Trophoblast cell (in vitro differentiated cells and primary cell): ENCODE results near the gene BSN.

Experiments
- DNase-seq, 2 donors: peaks; one replicate each; pipeline ENCODE4 v3.0.0-alpha.2; 2016
- H2AFZ ChIP-seq: 2 replicates; pipeline ENCODE4 v1.6.1; 2013; ENCODE audit warnings: low read length, moderate library complexity, mild to moderate bottlenecking; ENCODE audit not compliant: insufficient read depth, poor library complexity
- H2AK5ac ChIP-seq: 2 replicates; pipeline ENCODE4 v1.6.1; 2013; ENCODE audit warnings: mild to moderate bottlenecking, low read length
- H2BK120ac ChIP-seq: 2 replicates; pipeline ENCODE4 v1.6.1; 2013; ENCODE audit warnings: low read length, mild to moderate bottlenecking, moderate library complexity; ENCODE audit not compliant: insufficient read depth, poor library complexity
- H2BK12ac ChIP-seq: 2 replicates; pipeline ENCODE4 v1.6.1; 2013; ENCODE audit warnings: mild to moderate bottlenecking, low read length, moderate library complexity
- H2BK5ac ChIP-seq: 2 replicates; pipeline ENCODE4 v1.6.1; 2013; ENCODE audit warnings: low read length, low read depth, moderate library complexity, mild to moderate bottlenecking; ENCODE audit not compliant: poor library complexity
- H3K14ac ChIP-seq: 2 replicates; pipeline ENCODE4 v1.6.1; 2013; ENCODE audit warnings: mild to moderate bottlenecking, low read length
- H3K18ac ChIP-seq: 2 replicates; pipeline ENCODE4 v1.6.1; 2013; ENCODE audit warnings: mild to moderate bottlenecking, low read length
- H3K23ac ChIP-seq: 2 replicates; pipeline ENCODE4 v1.6.1; 2013; ENCODE audit warnings: low read length
- H3K27ac ChIP-seq: 2 replicates; pipeline ENCODE4 v1.5.1; 2013; ENCODE audit warnings: low read depth, mild to moderate bottlenecking, inconsistent platforms, low read length, moderate library complexity
- H3K27me3 ChIP-seq: 2 replicates; pipeline ENCODE4 v1.6.1; 2013; ENCODE audit warnings: inconsistent platforms, mild to moderate bottlenecking, low read length, moderate library complexity; ENCODE audit not compliant: insufficient read depth
- H3K36me3 ChIP-seq, 2 experiments: 1 replicate in 1 of 2; 2 replicates in 1 of 2; pipeline ENCODE4 v1.6.1; 2013; ENCODE audit warnings: low read length in 2 of 2, mild to moderate bottlenecking in 2 of 2, moderate library complexity in 1 of 2; ENCODE audit not compliant: insufficient read depth in 2 of 2, control insufficient read depth in 1 of 2
- H3K4ac ChIP-seq: 2 replicates; pipeline ENCODE4 v1.6.1; 2013; ENCODE audit warnings: low read depth, mild to moderate bottlenecking, low read length, moderate library complexity
- H3K4me1 ChIP-seq, 2 experiments: 1 replicate in 1 of 2; 2 replicates in 1 of 2; pipeline ENCODE4 v1.6.1; 2013; ENCODE audit warnings: low read length in 2 of 2, mild to moderate bottlenecking in 2 of 2, moderate library complexity in 1 of 2; ENCODE audit not compliant: insufficient read depth in 2 of 2, control insufficient read depth in 1 of 2
- H3K4me2 ChIP-seq: 2 replicates; pipeline ENCODE4 v1.6.1; 2013; ENCODE audit warnings: inconsistent platforms, mild to moderate bottlenecking, low read length, moderate library complexity
- H3K4me3 ChIP-seq: 2 replicates; pipeline ENCODE4 v1.5.1; 2013; ENCODE audit warnings: mild to moderate bottlenecking, low read depth, low read length, inconsistent platforms
- H3K79me1 ChIP-seq: one replicate; pipeline ENCODE4 v1.6.1; 2013; ENCODE audit warnings: low read length
- H3K79me2 ChIP-seq: 2 replicates; pipeline ENCODE4 v1.6.1; 2013; ENCODE audit warnings: low read length, mild to moderate bottlenecking; ENCODE audit not compliant: control insufficient read depth, insufficient read depth, poor library complexity
- H3K9ac ChIP-seq: 2 replicates; pipeline ENCODE4 v1.6.1; 2013; ENCODE audit warnings: mild to moderate bottlenecking, low read length
- H3K9me3 ChIP-seq: 2 replicates; pipeline ENCODE4 v1.6.1; 2013; ENCODE audit warnings: low read depth, mild to moderate bottlenecking, control low read depth, inconsistent platforms, low read length; ENCODE audit not compliant: insufficient read depth
- H4K12ac ChIP-seq: 2 replicates; pipeline ENCODE4 v1.6.1; 2013; ENCODE audit warnings: low read depth, mild to moderate bottlenecking, low read length, moderate library complexity
- H4K8ac ChIP-seq: 2 replicates; pipeline ENCODE4 v1.6.1; 2013; ENCODE audit warnings: low read depth, mild to moderate bottlenecking, low read length, moderate library complexity
- H4K91ac ChIP-seq: one replicate; pipeline ENCODE4 v1.6.1; 2013; ENCODE audit warnings: low read depth, mild to moderate bottlenecking, low read length, moderate library complexity
- WGBS: extraction: QIAGEN DNeasy Blood & Tissue Kit; methylation state at CpG from one replicate; pipeline ENCODE4 v1.1.7; 2013; ENCODE audit warnings: missing lambda C conversion rate; ENCODE audit not compliant: insufficient read length, insufficient coverage; ENCODE audit errors: extremely low coverage; 5-methylcytosine and 5-hydroxymethylcytosine counted together

The BSN gene

DNA sequence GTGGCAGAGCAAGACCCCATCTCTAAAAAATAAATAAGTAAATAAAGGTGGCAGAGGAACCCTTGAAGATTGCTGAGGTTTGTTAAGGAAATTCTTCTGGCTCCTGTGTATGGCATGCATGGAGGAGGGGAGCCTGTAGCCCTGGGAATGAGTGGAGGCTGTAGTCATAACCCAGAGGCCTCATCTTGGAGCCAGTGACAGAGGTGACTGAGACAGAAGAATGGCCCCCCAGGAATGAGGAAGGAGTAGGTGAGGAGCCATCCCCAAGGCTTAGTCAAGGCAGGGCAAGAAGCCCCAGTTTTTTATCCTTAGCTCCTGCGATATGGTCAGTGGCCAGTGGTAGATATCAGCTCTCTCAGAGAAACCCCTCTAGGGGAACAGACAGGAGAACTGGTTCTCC, 46.5 kb downstream of the BSN start:
- H3K18ac ChIP-seq = no peak overlapping the region
- H4K12ac ChIP-seq = no peak overlapping the region
- H2BK12ac ChIP-seq = no peak overlapping the region
- no peak overlapping the region for H3K4ac ChIP-seq
- no peak for DNase-seq
- no peak overlapping the region for H4K8ac ChIP-seq
- peaks cover 5 to 7% of the 10 kb centered on the region in 2 experiments for H3K4me1 ChIP-seq
- H2AFZ ChIP-seq = no peak overlapping the region
- no peak overlapping the region for H3K23ac ChIP-seq
- no peak overlapping the region for H3K4me3 ChIP-seq
- H4K91ac ChIP-seq = no peak overlapping the region
- H2BK120ac ChIP-seq = no peak overlapping the region
- no CpG with 5 or more reads among the region's 1 CpG for WGBS
- H2BK5ac ChIP-seq = no peak overlapping the region
- peak overlapping the region; percentile 21 for H3K27ac ChIP-seq
- H3K79me2 ChIP-seq = no peaks in the 10 kb centered on the region
- no peak overlapping the region for H2AK5ac ChIP-seq
- H3K9ac ChIP-seq = no peak overlapping the region
- H3K27me3 ChIP-seq = no peaks in the 10 kb centered on the region
- no peaks in the 10 kb centered on the region for H3K79me1 ChIP-seq
- no peaks in the 10 kb centered on the region for H3K9me3 ChIP-seq
- H3K14ac ChIP-seq = no peak overlapping the region
- no peaks in the 10 kb centered on the region for H3K36me3 ChIP-seq
- no peak overlapping the region for H3K4me2 ChIP-seq

DNA sequence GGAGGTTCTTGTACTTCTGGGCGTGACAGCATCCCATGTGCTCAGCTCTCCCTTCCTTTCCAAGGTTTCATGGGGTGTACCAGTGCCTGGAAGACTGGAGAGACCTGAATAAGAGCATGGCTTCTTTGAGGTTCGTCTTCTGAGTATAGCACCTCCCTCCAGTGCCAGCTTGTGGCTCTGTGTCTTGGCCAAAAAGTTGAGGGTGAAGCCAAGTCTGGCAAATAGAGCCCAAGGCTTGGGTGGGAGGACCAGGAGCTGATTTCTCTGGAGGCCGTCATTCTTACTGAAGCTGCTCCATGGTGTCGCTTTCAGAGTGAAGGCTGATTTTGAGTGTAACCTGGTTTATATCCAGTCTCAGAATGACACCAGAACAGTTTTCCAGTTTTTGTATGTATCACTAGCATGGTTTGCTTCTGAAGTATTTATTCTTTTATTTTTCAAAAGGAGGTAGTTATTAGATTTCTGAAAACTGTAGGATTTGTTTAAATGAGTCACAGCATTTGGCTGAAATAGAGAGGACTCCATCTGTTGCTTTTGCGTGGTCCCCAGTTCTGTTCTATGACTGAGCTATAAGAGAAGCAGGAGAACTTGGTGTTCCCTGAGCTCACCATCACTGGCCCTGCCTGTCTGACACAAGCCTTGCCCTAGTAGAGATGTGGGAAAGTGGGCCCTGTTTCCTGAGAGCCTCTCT, 47.2 kb downstream of the BSN start:
- Histone ChIP-seq H3K27ac (peak overlapping the region; percentile 27), H3K36me3 (no peaks in the 10 kb centered on the region)

DNA sequence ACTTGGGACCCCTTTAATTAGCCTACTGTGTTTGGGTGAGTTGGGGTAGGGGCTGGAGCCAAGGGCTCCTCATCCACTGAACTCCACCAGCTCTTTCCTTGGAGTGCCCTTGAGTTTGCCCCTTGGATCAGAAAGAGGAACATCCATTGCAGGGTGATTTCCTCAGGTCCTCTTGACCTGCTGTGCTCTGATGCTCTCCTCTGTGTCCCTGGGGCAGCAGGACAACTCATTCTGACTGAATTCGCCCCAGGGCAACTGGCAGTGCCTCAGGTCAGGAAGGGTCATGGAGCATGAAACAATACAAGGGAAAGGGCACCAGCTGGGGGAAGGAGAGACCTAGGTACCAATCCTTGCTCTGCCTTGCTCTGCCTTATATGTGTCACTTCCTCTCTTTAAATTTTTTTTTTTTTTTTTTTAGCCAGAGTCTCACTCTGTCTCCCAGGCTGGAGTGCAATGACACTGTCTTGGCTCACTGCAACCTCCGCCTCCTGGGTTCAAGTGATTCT, 47.8 kb downstream of the BSN start:
- Histone ChIP-seq H3K79me1 (no peaks in the 10 kb centered on the region), H4K12ac (no peak overlapping the region), H3K4me3 (no peak overlapping the region), H3K4ac (no peak overlapping the region), H3K27me3 (no peaks in the 10 kb centered on the region), H3K4me2 (no peak overlapping the region), H2BK5ac (no peak overlapping the region), H3K18ac (no peak overlapping the region), H3K9ac (no peak overlapping the region), H3K9me3 (no peaks in the 10 kb centered on the region), H3K79me2 (no peaks in the 10 kb centered on the region), H3K27ac (no peak overlapping the region), H3K4me1 (peaks cover 5 to 7% of the 10 kb centered on the region in 2 experiments), H2AFZ (no peak overlapping the region), H2BK120ac (no peak overlapping the region), H4K8ac (no peak overlapping the region), H3K23ac (no peak overlapping the region), H4K91ac (no peak overlapping the region), H3K36me3 (no peaks in the 10 kb centered on the region), H2AK5ac (no peak overlapping the region), H3K14ac (no peak overlapping the region), H2BK12ac (no peak overlapping the region)
- no CpG with 5 or more reads among the region's 2 CpGs for WGBS
- DNase-seq = peak; percentile 90 to 95

More for the DNA sequence above, 47.2 kb downstream of the BSN start:
- peaks cover 5 to 7% of the 10 kb centered on the region in 2 experiments for H3K4me1 ChIP-seq
- H2BK5ac ChIP-seq = no peak overlapping the region
- H2AK5ac ChIP-seq = no peak overlapping the region
- H4K12ac ChIP-seq = no peak overlapping the region
- no peaks in the 10 kb centered on the region for H3K79me1 ChIP-seq
- no peak overlapping the region for H3K4ac ChIP-seq
- H3K4me2 ChIP-seq = no peak overlapping the region
- H3K14ac ChIP-seq = no peak overlapping the region
- H2BK120ac ChIP-seq = no peak overlapping the region
- H4K8ac ChIP-seq = no peak overlapping the region
- no peak overlapping the region for H2AFZ ChIP-seq
- H3K9me3 ChIP-seq = no peaks in the 10 kb centered on the region
- no peak overlapping the region for H3K4me3 ChIP-seq
- no peaks in the 10 kb centered on the region for H3K79me2 ChIP-seq
- no peaks in the 10 kb centered on the region for H3K27me3 ChIP-seq
- no CpG with 5 or more reads among the region's 5 CpGs for WGBS
- no peak for DNase-seq
- no peak overlapping the region for H3K18ac ChIP-seq
- no peak overlapping the region for H3K9ac ChIP-seq
- H4K91ac ChIP-seq = no peak overlapping the region
- H3K23ac ChIP-seq = no peak overlapping the region
- H2BK12ac ChIP-seq = no peak overlapping the region

DNA sequence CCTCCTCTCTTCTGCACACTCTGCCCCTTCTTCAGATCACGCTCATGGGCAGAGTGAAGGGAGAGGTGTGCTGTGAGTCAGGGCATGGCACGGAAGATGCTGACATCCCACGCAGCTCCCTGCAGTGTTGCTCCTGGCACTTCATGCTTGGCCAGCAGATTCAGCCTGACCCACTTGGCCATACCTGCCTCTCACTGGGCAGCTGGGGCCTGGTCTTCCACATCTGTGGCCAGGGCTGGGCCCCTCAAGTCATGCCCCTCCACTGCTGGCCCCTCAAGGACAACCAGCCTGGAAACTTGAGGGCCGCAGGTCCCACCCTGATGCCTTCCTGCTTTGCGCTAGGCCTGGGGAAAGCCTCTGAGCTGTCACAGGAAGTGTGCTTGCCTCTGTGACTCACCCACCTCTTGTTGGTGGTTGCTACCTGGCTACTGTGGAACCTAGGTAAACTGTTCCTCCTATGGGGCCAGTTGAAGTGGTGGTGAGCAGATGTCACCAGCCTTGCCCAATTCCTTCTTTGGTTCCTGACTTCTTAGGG, 48.7 kb downstream of the BSN start:
- no peak overlapping the region for H3K23ac ChIP-seq
- no peaks in the 10 kb centered on the region for H3K36me3 ChIP-seq
- peak overlapping the region; percentile 26 for H3K4me3 ChIP-seq
- H4K8ac ChIP-seq = no peak overlapping the region
- H2AK5ac ChIP-seq = no peak overlapping the region
- no peak overlapping the region for H3K18ac ChIP-seq
- no peak overlapping the region for H3K4me2 ChIP-seq
- H2BK5ac ChIP-seq = no peak overlapping the region
- H3K4me1 ChIP-seq = peaks cover 5 to 7% of the 10 kb centered on the region in 2 experiments
- H3K14ac ChIP-seq = no peak overlapping the region
- DNase-seq = peak; percentile 48 to 52
- H2BK12ac ChIP-seq = no peak overlapping the region
- H2AFZ ChIP-seq = no peak overlapping the region
- no CpG with 5 or more reads among the region's 5 CpGs for WGBS
- H4K91ac ChIP-seq = no peak overlapping the region
- H4K12ac ChIP-seq = no peak overlapping the region
- no peaks in the 10 kb centered on the region for H3K79me2 ChIP-seq
- H3K4ac ChIP-seq = no peak overlapping the region
- H3K9me3 ChIP-seq = no peaks in the 10 kb centered on the region
- no peak overlapping the region for H3K27ac ChIP-seq
- H3K9ac ChIP-seq = no peak overlapping the region
- H3K79me1 ChIP-seq = no peaks in the 10 kb centered on the region
- H2BK120ac ChIP-seq = no peak overlapping the region
- H3K27me3 ChIP-seq = no peaks in the 10 kb centered on the region
